Inflammatory macrophage (primary cell): ENCODE results near the gene DGKD.
A peak's percentile ranks its signal among the peaks of the same experiment; 100 is the strongest.
"Not testable (repeated sequence)": the region's sequence is repeated elsewhere in the genome, so short reads cannot be mapped to it uniquely, and the experiment has no call there.

Experiments
- DNase-seq, 2 donors: peaks; one replicate each; pipeline ENCODE4 v3.0.0-alpha.2; 2020 to 2022
- total RNA-seq, 18 experiments: gene quantifications; one replicate each; lab custom pipeline; 2026; ENCODE audit warnings: mixed read lengths in 6 of 18, inconsistent platforms in 2 of 18; lab: John Stamatoyannopoulos, UW

DGKD gene
- 6.9 to 40.2 (median 13.8) reads per million in 18 experiments for total RNA-seq

- DNase-seq = peak; percentile 37 to 62
Observed at GRCh38 chr2:233353769-233354499, at the start of gene DGKD. Gene DGKD, plus strand, starts transcription at chr2:233354494. Its CDS starts 25 bp downstream, at chr2:233354519.

GRCh38 chr2:233307565-233307964 lies 46.7 kb upstream of the DGKD start, which contains the start of gene SAG:
Gene SAG, plus strand, starts transcription at chr2:233307816. Its CDS starts 1,374 bp downstream, at chr2:233309190.
- DNase-seq = no peak

GRCh38 chr2:233311241-233311926 lies 42.9 kb upstream of the DGKD start:
- DNase-seq = no peak

GRCh38 chr2:233312874-233313273 lies 41.4 kb upstream of the DGKD start:
- DNase-seq = no peak

- DNase-seq = no peak
Observed at GRCh38 chr2:233314180-233314925, 39.9 kb upstream of the DGKD start.

GRCh38 chr2:233317196-233317943 lies 36.9 kb upstream of the DGKD start:
- no peak for DNase-seq

- DNase-seq = no peak
Observed at GRCh38 chr2:233319256-233319655, 35.0 kb upstream of the DGKD start.

- no peak for DNase-seq
Observed at GRCh38 chr2:233320470-233320869, 33.8 kb upstream of the DGKD start.

GRCh38 chr2:233321166-233321565 lies 33.1 kb upstream of the DGKD start:
- DNase-seq = no peak

- DNase-seq = no peak
Observed at GRCh38 chr2:233323851-233324250, 30.4 kb upstream of the DGKD start.

GRCh38 chr2:233325256-233325655 lies 29.0 kb upstream of the DGKD start:
- DNase-seq = no peak

GRCh38 chr2:233325814-233326213 lies 28.5 kb upstream of the DGKD start:
- no peak for DNase-seq

GRCh38 chr2:233326500-233326899 lies 27.8 kb upstream of the DGKD start:
- no peak for DNase-seq

- no peak for DNase-seq
Observed at GRCh38 chr2:233328922-233329321, 25.4 kb upstream of the DGKD start.

- no peak for DNase-seq
Observed at GRCh38 chr2:233329489-233330135, 24.7 kb upstream of the DGKD start.

GRCh38 chr2:233331536-233331935 lies 22.8 kb upstream of the DGKD start:
- peak; percentile 95 to 98 for DNase-seq

- DNase-seq = no peak
Observed at GRCh38 chr2:233332125-233332524, 22.2 kb upstream of the DGKD start.

- DNase-seq = no peak
Observed at GRCh38 chr2:233334915-233335314, 19.4 kb upstream of the DGKD start.

GRCh38 chr2:233336091-233336490 lies 18.2 kb upstream of the DGKD start:
- not testable (repeated sequence) for DNase-seq

- no peak for DNase-seq
Observed at GRCh38 chr2:233336541-233336940, 17.8 kb upstream of the DGKD start.

- DNase-seq = no peak
Observed at GRCh38 chr2:233338046-233338445, 16.2 kb upstream of the DGKD start.

- no peak for DNase-seq
Observed at GRCh38 chr2:233338812-233339368, 15.4 kb upstream of the DGKD start.
